OCI-LY7 (cell line): Measurements from ENCODE around the gene ADM2. TPM values are rescaled to one million over a fixed set of nuclear protein-coding genes. Genes with fewer than 3 reads are reported as not detected.

ENCODE experiments used
- BruUV-seq: library from RNA; stranded (reverse); fragments of 400-500 nt; replicated peaks from 2 replicates; lab custom pipeline; 2021; lab: Mats Ljungman, UMichigan
- CTCF ChIA-PET: fragments of 300-600 bp; sonication (Branson Sonifier 250); formaldehyde crosslinking; loops from one replicate; lab custom pipeline; 2022; ENCODE audit warnings: antibody characterized with exemption; ENCODE audit not compliant: unreplicated experiment; lab: Charles Lee
- POLR2A ChIA-PET: fragments of 300-600 bp; sonication (Branson Sonifier 250); formaldehyde crosslinking; loops from one replicate; lab custom pipeline; 2022; ENCODE audit warnings: antibody characterized with exemption; lab: Charles Lee
- DNase-seq: peaks from one replicate; pipeline ENCODE4 v3.0.0-alpha.2; 2015; ENCODE audit warnings: low spot score
- H2AFZ ChIP-seq: fragments of 200-600 bp; sonication (generic), shearing (Covaris generic); 2 replicates; pipeline ENCODE4 v1.6.1; 2014; ENCODE audit warnings: mild to moderate bottlenecking, antibody characterized with exemption, low read length, moderate library complexity
- H3K27ac ChIP-seq: fragments of 200-600 bp; sonication (generic); 2 replicates; pipeline ENCODE4 v1.5.1; 2014; ENCODE audit warnings: mixed run types, low read depth, mild to moderate bottlenecking, moderate library complexity, low read length, inconsistent platforms; ENCODE audit not compliant: poor library complexity, severe bottlenecking
- H3K36me3 ChIP-seq: fragments of 200-600 bp; sonication (generic); 2 replicates; pipeline ENCODE4 v1.6.1; 2014; ENCODE audit warnings: mild to moderate bottlenecking, antibody characterized with exemption, low read length, moderate library complexity, mixed read lengths; ENCODE audit not compliant: insufficient read depth
- H3K4me1 ChIP-seq: fragments of 200-600 bp; sonication (generic); 2 replicates; pipeline ENCODE4 v1.5.1; 2014; ENCODE audit warnings: mild to moderate bottlenecking, low read length; ENCODE audit not compliant: insufficient read depth, poor library complexity, severe bottlenecking
- H3K4me2 ChIP-seq: fragments of 200-600 bp; sonication (generic); 2 replicates; pipeline ENCODE4 v1.6.1; 2014; ENCODE audit warnings: mild to moderate bottlenecking, low read length
- H3K4me3 ChIP-seq: fragments of 200-600 bp; sonication (generic); 2 replicates; pipeline ENCODE4 v1.5.1; 2014; ENCODE audit warnings: mild to moderate bottlenecking, low read depth, low read length; ENCODE audit not compliant: poor library complexity, severe bottlenecking
- H3K79me2 ChIP-seq: fragments of 200-600 bp; sonication (generic); 2 replicates; pipeline ENCODE4 v1.6.1; 2016; ENCODE audit warnings: low read depth, mild to moderate bottlenecking, low read length, moderate library complexity, mixed read lengths; ENCODE audit not compliant: insufficient read depth
- H3K9me2 ChIP-seq: fragments of 200-600 bp; sonication (generic); 2 replicates; pipeline ENCODE4 v1.6.1; 2016; ENCODE audit warnings: mild to moderate bottlenecking, low read length, mixed read lengths; ENCODE audit not compliant: insufficient read depth
- H3K9me3 ChIP-seq: fragments of 200-600 bp; sonication (generic); 2 replicates; pipeline ENCODE4 v1.6.1; 2014; ENCODE audit warnings: mild to moderate bottlenecking, mixed run types, low read length, mixed read lengths
- H4K20me1 ChIP-seq: fragments of 200-600 bp; sonication (generic); 2 replicates; pipeline ENCODE4 v1.6.1; 2014; ENCODE audit warnings: mild to moderate bottlenecking, antibody characterized with exemption, low read length, moderate library complexity, mixed read lengths; ENCODE audit not compliant: insufficient read depth
- CTCF ChIP-seq: fragments of 200-600 bp; sonication (generic); conservative IDR thresholded peaks from 2 replicates; pipeline ENCODE4 v1.5.1; 2014; ENCODE audit warnings: mild to moderate bottlenecking, antibody characterized with exemption, low read length, moderate library complexity, mixed read lengths
- EZH2phosphoT487 ChIP-seq: fragments of 200-600 bp; sonication (generic); IDR thresholded peaks from 2 replicates; pipeline ENCODE4 v1.6.1; 2018; ENCODE audit warnings: low read depth, borderline replicate concordance, mild to moderate bottlenecking, mixed run types, antibody characterized with exemption, low read length, moderate library complexity, mixed read lengths
- intact Hi-C: fragments of 100-400 bp; cut with micrococcal nuclease; formaldehyde crosslinking; loops from one replicate; pipeline ENCODE4 v1.10.0; 2022; ENCODE audit not compliant: unreplicated experiment
- total RNA-seq, 2 experiments: library from RNA; depleted of rRNA in 1 of 2; stranded (reverse); fragments of >200 nt in 1 of 2; shearing (Covaris generic) in 1 of 2; gene quantifications; 2 replicates each; pipeline ENCODE4 v1.2.3, GENCODE V29; 2014 to 2022

The ADM2 gene
- total RNA-seq, 2 experiments from 2014 or later: 4.3 to 7.9 TPM

DNA sequence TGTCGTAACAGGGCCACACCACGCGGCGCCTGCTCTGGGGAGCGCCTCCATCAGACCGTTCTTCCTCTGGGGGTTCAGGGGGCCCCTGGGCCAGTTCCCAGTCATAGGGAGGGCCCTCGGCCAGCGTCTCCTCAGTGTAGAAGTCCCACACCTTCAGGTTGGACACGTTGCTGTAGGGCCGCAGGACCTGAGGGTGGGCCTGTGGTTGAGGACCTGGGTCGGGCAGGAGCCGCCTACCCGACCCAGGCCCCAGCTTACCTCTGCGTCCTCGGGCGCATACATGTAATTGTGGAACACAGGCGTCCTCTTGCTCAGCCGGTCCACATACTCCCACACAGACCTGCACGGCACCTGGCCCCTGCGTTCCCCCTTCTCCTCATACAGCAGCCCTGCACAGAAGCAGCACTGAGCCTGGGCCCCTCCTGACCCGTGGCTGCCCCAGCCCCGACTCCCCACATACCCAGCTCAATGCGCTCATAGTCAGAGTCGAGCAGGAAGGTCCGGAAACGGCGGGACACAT, 26.7 kb upstream of the ADM2 start:
- ChIA-PET POLR2A (no interaction called here), CTCF (no interaction called here)
- Histone ChIP-seq H4K20me1 (no peaks in the 10 kb centered on the region), H3K4me2 (no peak overlapping the region), H2AFZ (no peak overlapping the region), H3K79me2 (peaks cover 5% of the 10 kb centered on the region; the same call in 1 of the 2 replicates), H3K4me1 (peaks cover 16% of the 10 kb centered on the region), H3K9me3 (no peaks in the 10 kb centered on the region), H3K36me3 (peaks cover 96% of the 10 kb centered on the region), H3K27ac (no peak overlapping the region), H3K4me3 (no peak overlapping the region), H3K9me2 (no peaks in the 10 kb centered on the region)
- TSS peak; percentile 25 for BruUV-seq
- TF ChIP-seq CTCF: no peak
- no peak for TF ChIP-seq EZH2phosphoT487
- no peak for DNase-seq
- intact Hi-C loops: no loop called here

DNA sequence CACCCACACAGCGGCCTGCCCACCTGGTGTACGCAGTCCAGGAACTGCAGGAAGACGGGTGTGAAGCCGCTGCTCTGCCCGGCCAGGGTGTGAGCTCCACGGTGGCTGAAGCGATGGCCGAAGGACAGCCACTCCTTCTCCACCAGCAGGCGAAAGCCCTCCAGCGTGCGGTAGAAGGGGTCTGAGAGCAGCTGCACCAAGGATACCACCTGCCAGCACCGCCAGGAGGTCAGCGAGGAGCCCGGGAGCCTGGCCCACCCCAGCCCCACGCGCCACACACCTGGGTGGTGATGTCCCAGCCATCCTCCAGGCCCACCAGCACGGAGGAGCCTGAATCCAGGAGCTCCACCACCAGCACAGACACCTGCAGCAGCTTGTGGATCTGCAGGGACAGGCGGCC, 26.1 kb upstream of the ADM2 start:
- Histone ChIP-seq H3K79me2 (peaks cover 5% of the 10 kb centered on the region; the same call in 1 of the 2 replicates), H4K20me1 (no peaks in the 10 kb centered on the region), H3K27ac (no peak overlapping the region), H3K36me3 (peaks cover 96% of the 10 kb centered on the region), H3K4me2 (no peak overlapping the region), H3K4me1 (peaks cover 10% of the 10 kb centered on the region), H3K9me2 (no peaks in the 10 kb centered on the region), H3K4me3 (no peak overlapping the region), H2AFZ (no peak overlapping the region), H3K9me3 (no peaks in the 10 kb centered on the region)
- TF ChIP-seq EZH2phosphoT487 (no peak), CTCF (no peak)
- CTCF ChIA-PET: no interaction called here
- intact Hi-C loops: no loop called here
- POLR2A ChIA-PET: no interaction called here
- no TSS peak for BruUV-seq
- DNase-seq: no peak

- no TSS peak for BruUV-seq
- no peak overlapping the region for H3K4me3 ChIP-seq
Observed at GRCh38 chr22:50456026-50456425, 25.3 kb upstream of the ADM2 start.

More at GRCh38 chr22:50456026-50456425, 25.3 kb upstream of the ADM2 start:
- H3K79me2 ChIP-seq: peaks cover 5% of the 10 kb centered on the region; the same call in 1 of the 2 replicates
- intact Hi-C loops: no loop called here
- H3K4me1 ChIP-seq: peaks cover 4% of the 10 kb centered on the region
- DNase-seq: no peak
- no peak overlapping the region for H3K27ac ChIP-seq
- no peaks in the 10 kb centered on the region for H4K20me1 ChIP-seq
- no peaks in the 10 kb centered on the region for H3K9me3 ChIP-seq
- H3K9me2 ChIP-seq: no peaks in the 10 kb centered on the region
- no peak overlapping the region for H3K4me2 ChIP-seq
- no peak overlapping the region for H2AFZ ChIP-seq
- H3K36me3 ChIP-seq: peaks cover 96% of the 10 kb centered on the region
- ChIA-PET POLR2A (no interaction called here), CTCF (no interaction called here)
- TF ChIP-seq EZH2phosphoT487 (no peak), CTCF (no peak)
